Liver (tissue), 9 donors: Measurements from ENCODE around the gene ABL2. TPM values are rescaled to one million over a fixed set of nuclear protein-coding genes. Genes with fewer than 3 reads are reported as not detected.

Source experiments
- DNase-seq: peaks from one replicate; pipeline ENCODE4 v3.0.0-alpha.2; 2017; ENCODE audit warnings: low spot score
- H3K27ac ChIP-seq, 2 donors: one replicate each; pipeline ENCODE4 v1.7.0; 2013; ENCODE audit warnings: inconsistent platforms in 2 of 2, low read length in 2 of 2, control low read depth in 1 of 2, low read depth in 1 of 2, mild to moderate bottlenecking in 1 of 2
- H3K27me3 ChIP-seq, 4 donors: one replicate each; pipeline versions ENCODE4 v1.6.1 to v1.7.0; 2013; ENCODE audit warnings: low read length in 3 of 4, inconsistent platforms in 1 of 4, mild to moderate bottlenecking in 1 of 4, moderate library complexity in 1 of 4; ENCODE audit not compliant: control insufficient read depth in 4 of 4, insufficient read depth in 4 of 4
- H3K36me3 ChIP-seq, 4 donors: one replicate each; pipeline versions ENCODE4 v1.6.1 to v1.7.0; 2013; ENCODE audit warnings: low read length in 3 of 4, mild to moderate bottlenecking in 3 of 4, low read depth in 1 of 4, moderate library complexity in 1 of 4; ENCODE audit not compliant: control insufficient read depth in 4 of 4, insufficient read depth in 3 of 4
- H3K4me1 ChIP-seq, 4 donors: one replicate each; pipeline versions ENCODE4 v1.6.1 to v1.7.0; 2013; ENCODE audit warnings: low read length in 3 of 4, mild to moderate bottlenecking in 3 of 4, moderate library complexity in 1 of 4; ENCODE audit not compliant: control insufficient read depth in 4 of 4, insufficient read depth in 4 of 4
- H3K4me3 ChIP-seq, 3 donors: one replicate each; pipeline versions ENCODE4 v1.6.1 to v1.7.0; 2013; ENCODE audit warnings: low read length in 3 of 3, control low read depth in 1 of 3, low read depth in 1 of 3, mild to moderate bottlenecking in 1 of 3
- H3K9ac ChIP-seq, 2 donors: one replicate each; pipeline ENCODE4 v1.7.0; 2013; ENCODE audit warnings: low read length in 2 of 2, mild to moderate bottlenecking in 2 of 2, moderate library complexity in 2 of 2, control low read depth in 1 of 2, low read depth in 1 of 2
- H3K9me3 ChIP-seq, 4 donors: one replicate each; pipeline versions ENCODE4 v1.6.1 to v1.7.0; 2013; ENCODE audit warnings: low read length in 3 of 4; ENCODE audit not compliant: control insufficient read depth in 4 of 4
- ATF3 ChIP-seq: IDR thresholded peaks from 2 replicates; pipeline ENCODE4 v1.6.1; 2016; ENCODE audit warnings: antibody characterized with exemption
- CTCF ChIP-seq: fragments of 150-350 bp; IDR thresholded peaks from 2 replicates; pipeline ENCODE4 v1.5.1; 2017; ENCODE audit warnings: improper control_type of control experiment, low read depth, low read length; ENCODE audit not compliant: missing input control
- EGR1 ChIP-seq, 2 donors: IDR thresholded peaks; 2 replicates each; pipeline ENCODE4 v1.6.1; 2016 to 2018; ENCODE audit warnings: antibody characterized with exemption in 2 of 2, low read depth in 2 of 2
- FOXA1 ChIP-seq: IDR thresholded peaks from 2 replicates; pipeline ENCODE4 v1.6.1; 2016; ENCODE audit warnings: antibody characterized with exemption
- FOXA2 ChIP-seq: IDR thresholded peaks from 2 replicates; pipeline ENCODE4 v1.6.1; 2016; ENCODE audit warnings: antibody characterized with exemption
- GABPA ChIP-seq, 2 donors: IDR thresholded peaks in 1 of 2; conservative IDR thresholded peaks in 1 of 2; 2 replicates each; pipeline ENCODE4 v1.6.1; 2016; ENCODE audit warnings: antibody characterized with exemption in 2 of 2, mild to moderate bottlenecking in 1 of 2, moderate library complexity in 1 of 2
- HNF4A ChIP-seq, 2 donors: conservative IDR thresholded peaks; 2 replicates each; pipeline ENCODE4 v1.6.1; 2016; ENCODE audit warnings: antibody characterized with exemption in 2 of 2, mild to moderate bottlenecking in 2 of 2
- HNF4G ChIP-seq: IDR thresholded peaks from 2 replicates; pipeline ENCODE4 v1.6.1; 2016; ENCODE audit warnings: antibody characterized with exemption
- JUND ChIP-seq, 2 donors: IDR thresholded peaks; 2 replicates each; pipeline ENCODE4 v1.6.1; 2016; ENCODE audit warnings: antibody characterized with exemption in 2 of 2
- MAX ChIP-seq: IDR thresholded peaks from 2 replicates; pipeline ENCODE4 v1.6.1; 2016; ENCODE audit warnings: antibody characterized with exemption
- NR2F2 ChIP-seq: IDR thresholded peaks from 2 replicates; pipeline ENCODE4 v1.6.1; 2016; ENCODE audit warnings: antibody characterized with exemption
- RAD21 ChIP-seq, 2 donors: IDR thresholded peaks; 2 replicates each; pipeline ENCODE4 v1.6.1; 2016; ENCODE audit warnings: antibody characterized with exemption in 2 of 2, mild to moderate bottlenecking in 2 of 2
- REST ChIP-seq: IDR thresholded peaks from 2 replicates; pipeline ENCODE4 v1.6.1; 2016; ENCODE audit warnings: antibody characterized with exemption, mild to moderate bottlenecking
- RXRA ChIP-seq, 2 donors: IDR thresholded peaks; 2 replicates each; pipeline ENCODE4 v1.6.1; 2017 to 2018; ENCODE audit warnings: antibody characterized with exemption in 2 of 2, mild to moderate bottlenecking in 1 of 2
- SP1 ChIP-seq: IDR thresholded peaks from 2 replicates; pipeline ENCODE4 v1.6.1; 2018; ENCODE audit warnings: antibody characterized with exemption, mild to moderate bottlenecking
- TAF1 ChIP-seq: conservative IDR thresholded peaks from 2 replicates; pipeline ENCODE4 v1.6.1; 2016; ENCODE audit warnings: antibody characterized with exemption, mild to moderate bottlenecking
- YY1 ChIP-seq: IDR thresholded peaks from 2 replicates; pipeline ENCODE4 v1.6.1; 2016; ENCODE audit warnings: antibody characterized with exemption, mild to moderate bottlenecking
- ZBTB33 ChIP-seq: IDR thresholded peaks from 2 replicates; pipeline ENCODE4 v1.6.1; 2016; ENCODE audit warnings: antibody characterized with exemption
- WGBS: extraction: QIAGEN DNeasy Blood & Tissue Kit; methylation state at CpG from one replicate; pipeline ENCODE4 v1.1.7; 2013; 5-methylcytosine and 5-hydroxymethylcytosine counted together
- polyA plus RNA-seq, 2 donors: library from polyadenylated mRNA; stranded (reverse) in 1 of 2; unstranded in 1 of 2; fragments of 200-250 nt in 1 of 2; fragments of >200 nt in 1 of 2; fragmentation: Nextera tagmentation in 1 of 2; extraction: Ambion mirVana in 1 of 2; gene quantifications; one replicate each; pipeline versions ENCODE4 v1.2.1 to v1.2.3, GENCODE V29; 2013 to 2015
- total RNA-seq, 2 donors: library from RNA; depleted of rRNA; stranded (reverse); fragments of >200 nt; gene quantifications; one replicate each; pipeline ENCODE4 v1.2.3, GENCODE V29; 2014
- donor health status: healthy.
- donor health status: healthy.
- donor health status: healthy.
- donor health status: healthy.
- donor health status: healthy.

The ABL2 gene
- total and polyA plus RNA-seq, 4 donors, result 1.8 to 7.8 (median 3.4) TPM

GRCh38 chr1:179124873-179125272 is 104.6 kb downstream of the ABL2 start:
- no peaks in the 10 kb centered on the region for H3K9me3 ChIP-seq
- no peak for DNase-seq
- no peak overlapping the region for H3K27ac ChIP-seq
- no peaks in the 10 kb centered on the region for H3K36me3 ChIP-seq
- no peaks in the 10 kb centered on the region for H3K27me3 ChIP-seq
- no peak for TF ChIP-seq FOXA1
- no peak for TF ChIP-seq NR2F2
- TF ChIP-seq REST, result no peak
- TF ChIP-seq GABPA (IDR thresholded peaks at IDR 0.05 in 1 of 2, conservative IDR thresholded peaks at IDR 0.05 in 1 of 2), result no peak
- no peak for TF ChIP-seq MAX
- no peak for TF ChIP-seq SP1
- no peak for TF ChIP-seq JUND (IDR thresholded peaks at IDR 0.05)
- TF ChIP-seq EGR1 (IDR thresholded peaks at IDR 0.05; ENCODE audit: low read depth in 2 of 2), result no peak
- no peak for TF ChIP-seq RXRA (IDR thresholded peaks at IDR 0.05)
- no peak for TF ChIP-seq YY1
- no peak for TF ChIP-seq HNF4A (conservative IDR thresholded peaks at IDR 0.05)
- no peak for TF ChIP-seq RAD21 (IDR thresholded peaks at IDR 0.05)
- TF ChIP-seq ZBTB33, result no peak
- no peak for TF ChIP-seq FOXA2
- no peak for TF ChIP-seq HNF4G
- TF ChIP-seq CTCF, result no peak
- TF ChIP-seq ATF3, result no peak
- TF ChIP-seq TAF1, result no peak
- no peak overlapping the region for H3K9ac ChIP-seq
- 94% methylated on average over 1 of the region's 1 CpG for WGBS
- H3K4me1 ChIP-seq, result peaks cover 7 to 32% (median 20%) of the 10 kb centered on the region in 4 donors
- H3K4me3 ChIP-seq, result no peak overlapping the region
